Thyroid gland (tissue), 4 donors: Measurements from ENCODE around the gene CLIP3.

Experiments used
- POLR2A ChIP-seq, 2 donors: fragments of 450-650 bp; IDR thresholded peaks; one replicate each; pipeline ENCODE4 v1.6.1; 2017; ENCODE audit warnings: antibody characterized with exemption in 2 of 2, mild to moderate bottlenecking in 2 of 2, moderate library complexity in 1 of 2
- TF ChIP-seq, protein P1 (sequence below), 6 experiments: fragments of 200-600 bp in 3 of 6; fragments of 450-650 bp in 3 of 6; sonication (generic) in 3 of 6; IDR thresholded peaks; one replicate each; pipeline ENCODE4 v1.5.1; 2016 to 2019; ENCODE audit warnings: antibody characterized with exemption in 6 of 6, mild to moderate bottlenecking in 2 of 6, inconsistent platforms in 1 of 6, moderate library complexity in 1 of 6

DNA sequence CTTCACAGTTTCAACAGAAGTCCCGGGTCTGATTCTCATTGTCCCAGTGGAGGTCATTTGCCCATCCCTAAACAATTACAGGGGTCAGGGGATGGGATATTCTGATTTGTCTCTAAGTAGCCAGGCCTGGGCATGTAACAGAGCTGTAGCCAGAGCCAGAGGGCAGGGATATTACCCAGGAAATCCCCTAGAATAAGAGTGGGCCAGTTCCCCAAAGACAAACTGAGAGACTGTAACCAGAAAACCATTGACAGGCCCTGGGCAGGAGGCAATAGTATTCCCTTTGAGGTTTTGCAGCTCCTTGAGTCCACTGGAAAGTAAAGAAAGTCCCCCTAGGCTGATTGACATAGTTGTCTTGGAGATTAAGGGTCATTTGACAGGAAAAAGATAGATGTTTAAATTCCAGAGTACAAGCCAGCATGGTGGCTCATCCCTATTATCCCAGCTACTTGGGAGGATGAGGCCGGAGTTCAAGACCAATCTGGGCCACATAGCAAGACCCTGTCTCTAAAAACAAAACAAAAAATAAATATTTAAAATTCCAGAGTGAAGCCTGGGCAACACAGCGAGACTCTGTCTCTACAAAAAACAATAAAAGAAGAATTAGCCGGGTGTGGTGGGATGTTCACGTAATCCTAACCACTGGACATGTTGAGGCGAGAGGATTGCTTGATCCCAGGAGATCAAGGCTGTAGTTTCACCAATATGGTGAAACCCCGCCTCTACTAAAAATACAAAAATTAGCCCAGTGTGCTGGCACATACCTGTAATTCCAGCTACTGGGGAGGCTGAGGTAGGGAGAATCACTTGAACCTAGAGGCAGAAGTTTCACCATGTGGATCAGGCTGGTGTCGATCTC lies 39.5 kb downstream of the CLIP3 start:
- TF ChIP-seq, protein P1, sequence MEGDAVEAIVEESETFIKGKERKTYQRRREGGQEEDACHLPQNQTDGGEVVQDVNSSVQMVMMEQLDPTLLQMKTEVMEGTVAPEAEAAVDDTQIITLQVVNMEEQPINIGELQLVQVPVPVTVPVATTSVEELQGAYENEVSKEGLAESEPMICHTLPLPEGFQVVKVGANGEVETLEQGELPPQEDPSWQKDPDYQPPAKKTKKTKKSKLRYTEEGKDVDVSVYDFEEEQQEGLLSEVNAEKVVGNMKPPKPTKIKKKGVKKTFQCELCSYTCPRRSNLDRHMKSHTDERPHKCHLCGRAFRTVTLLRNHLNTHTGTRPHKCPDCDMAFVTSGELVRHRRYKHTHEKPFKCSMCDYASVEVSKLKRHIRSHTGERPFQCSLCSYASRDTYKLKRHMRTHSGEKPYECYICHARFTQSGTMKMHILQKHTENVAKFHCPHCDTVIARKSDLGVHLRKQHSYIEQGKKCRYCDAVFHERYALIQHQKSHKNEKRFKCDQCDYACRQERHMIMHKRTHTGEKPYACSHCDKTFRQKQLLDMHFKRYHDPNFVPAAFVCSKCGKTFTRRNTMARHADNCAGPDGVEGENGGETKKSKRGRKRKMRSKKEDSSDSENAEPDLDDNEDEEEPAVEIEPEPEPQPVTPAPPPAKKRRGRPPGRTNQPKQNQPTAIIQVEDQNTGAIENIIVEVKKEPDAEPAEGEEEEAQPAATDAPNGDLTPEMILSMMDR (IDR thresholded peaks at IDR 0.05), result no peak
- no peak for TF ChIP-seq POLR2A (IDR thresholded peaks at IDR 0.05)
